ENCODE measurements around the gene ELP2.
"Not testable (repeated sequence)": the region's sequence is repeated elsewhere in the genome, so short reads cannot be mapped to it uniquely, and the experiment has no call there.

The ELP2 gene

GRCh38 chr18:36112302-36112701, 17.4 kb upstream of the ELP2 start:
- peaks cover 41 to 78% (median 68%) of the 10 kb centered on the region in 3 donors for H3K36me3 ChIP-seq
- DNase-seq: no peak
- no peak for TF ChIP-seq CTCF (IDR thresholded peaks at IDR 0.05)
- H3K27me3 ChIP-seq: no peaks in the 10 kb centered on the region
- H3K4me3 ChIP-seq: no peak overlapping the region
- H3K4me1 ChIP-seq: no peaks in the 10 kb centered on the region
- H3K27ac ChIP-seq: no peak overlapping the region
- intact Hi-C loops (cut with DNase I; ENCODE audit: low total_unique reads): no loop called here
- H3K9me3 ChIP-seq: no peaks in the 10 kb centered on the region

DNA sequence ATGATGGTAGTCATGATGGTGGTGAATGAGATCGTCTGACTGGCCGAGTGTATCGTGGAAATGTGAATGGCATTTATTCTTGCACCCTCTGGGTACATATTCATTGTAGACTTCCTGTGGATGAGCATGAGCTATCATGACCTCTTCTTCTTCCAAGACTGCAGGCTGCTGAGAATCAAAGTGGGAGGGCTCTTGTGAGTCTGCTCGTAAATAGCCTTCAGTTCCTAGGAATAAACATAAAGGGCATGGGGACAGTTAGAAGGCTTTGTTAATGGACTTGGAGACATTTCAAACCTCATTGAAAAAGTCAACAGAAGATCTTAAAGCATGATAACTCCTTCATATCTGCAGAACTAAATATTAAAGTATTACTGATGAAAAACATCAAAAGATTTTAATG, 15.4 kb upstream of the ELP2 start:
- no peaks in the 10 kb centered on the region for H3K27me3 ChIP-seq
- H3K4me1 ChIP-seq: no peaks in the 10 kb centered on the region
- H3K9me3 ChIP-seq: no peaks in the 10 kb centered on the region
- TF ChIP-seq CTCF (IDR thresholded peaks at IDR 0.05): no peak
- DNase-seq: no peak
- H3K27ac ChIP-seq: no peak overlapping the region
- H3K4me3 ChIP-seq: no peak overlapping the region
- H3K36me3 ChIP-seq: peaks cover 41 to 84% (median 62%) of the 10 kb centered on the region in 3 donors
- intact Hi-C loops (cut with DNase I; ENCODE audit: low total_unique reads): no loop called here

GRCh38 chr18:36114738-36115137, 15.0 kb upstream of the ELP2 start:
- no peaks in the 10 kb centered on the region for H3K27me3 ChIP-seq
- H3K36me3 ChIP-seq: peaks cover 44 to 84% (median 62%) of the 10 kb centered on the region in 3 donors
- no peaks in the 10 kb centered on the region for H3K9me3 ChIP-seq
- H3K4me1 ChIP-seq: no peaks in the 10 kb centered on the region
- TF ChIP-seq CTCF (IDR thresholded peaks at IDR 0.05): no peak
- DNase-seq: no peak
- H3K4me3 ChIP-seq: no peak overlapping the region
- intact Hi-C loops (cut with DNase I; ENCODE audit: low total_unique reads): no loop called here
- no peak overlapping the region for H3K27ac ChIP-seq

DNA sequence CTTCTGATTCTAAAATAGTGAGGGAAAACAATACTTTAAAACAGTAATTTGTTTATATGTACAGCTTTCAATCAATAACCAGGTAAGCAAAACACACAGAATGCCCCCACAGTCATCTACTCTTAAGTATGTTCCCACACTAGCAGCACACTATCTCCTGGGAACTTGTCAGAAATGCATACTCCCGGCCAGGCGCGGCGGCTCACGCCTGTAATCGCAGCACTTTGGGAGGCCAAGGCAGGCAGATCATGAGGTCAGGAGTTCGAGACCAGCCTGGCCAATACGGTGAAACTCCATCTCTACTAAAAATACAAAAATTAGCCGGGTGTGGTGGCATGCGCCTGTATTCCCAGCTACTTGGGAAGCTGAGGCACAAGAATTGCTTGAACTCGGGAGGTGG, 12.9 kb upstream of the ELP2 start:
- intact Hi-C loops (cut with DNase I; ENCODE audit: low total_unique reads); H3K4me1 ChIP-seq; H3K9me3 ChIP-seq; H3K27ac ChIP-seq; DNase-seq; H3K27me3 ChIP-seq; H3K4me3 ChIP-seq: not testable (repeated sequence)
- H3K36me3 ChIP-seq: peaks cover 33 to 77% (median 63%) of the 10 kb centered on the region in 3 donors

DNA sequence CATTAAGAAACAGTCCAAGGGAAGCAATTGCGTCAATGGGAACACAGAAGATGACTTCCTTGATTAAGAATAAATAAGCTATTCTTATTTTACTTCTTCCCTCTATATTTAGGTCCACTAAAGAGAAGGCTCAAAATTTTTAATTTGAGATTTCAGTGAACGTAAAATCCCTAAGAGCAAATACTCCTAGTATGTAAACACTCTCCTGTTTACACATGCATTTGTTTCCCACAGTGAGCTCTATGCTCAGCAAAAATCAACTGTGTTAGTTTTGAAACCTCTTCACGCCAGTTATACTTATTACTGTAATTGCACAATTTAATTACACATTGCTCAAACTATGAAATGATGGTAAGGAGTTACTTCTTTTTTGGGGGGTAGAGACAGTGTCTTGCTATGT, 9.4 kb upstream of the ELP2 start:
- no peak for DNase-seq
- no peaks in the 10 kb centered on the region for H3K27me3 ChIP-seq
- peaks cover 29 to 77% (median 53%) of the 10 kb centered on the region in 3 donors for H3K36me3 ChIP-seq
- H3K9me3 ChIP-seq: no peaks in the 10 kb centered on the region
- no peaks in the 10 kb centered on the region for H3K4me1 ChIP-seq
- no peak overlapping the region for H3K4me3 ChIP-seq
- intact Hi-C loops (cut with DNase I; ENCODE audit: low total_unique reads): loop anchor here (10.0 kb wide), 1 partner anchor 55 kb away; the partner anchor contains the start of gene RPRD1A
- no peak for TF ChIP-seq CTCF (IDR thresholded peaks at IDR 0.05)
- no peak overlapping the region for H3K27ac ChIP-seq

DNA sequence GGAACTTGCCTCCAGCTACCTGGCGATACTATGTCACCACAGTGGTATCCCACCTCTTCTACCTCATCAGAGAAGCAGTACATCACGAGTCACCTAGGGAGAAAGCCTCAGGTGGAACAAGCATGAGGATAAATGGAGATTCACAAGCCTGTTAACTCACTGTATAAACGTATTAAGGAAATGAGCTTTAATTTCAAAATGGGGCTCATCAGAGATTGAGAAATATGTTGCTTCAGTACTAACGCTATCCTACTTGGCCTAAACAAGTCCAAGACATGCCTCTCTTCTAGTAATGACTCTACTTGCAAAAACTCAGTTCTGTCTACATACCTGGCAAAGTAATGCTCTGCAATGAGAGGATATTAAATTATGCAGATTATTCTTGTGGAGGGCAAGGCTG, 4.9 kb upstream of the ELP2 start:
- Histone ChIP-seq H3K9me3 (no peaks in the 10 kb centered on the region), H3K4me3 (no peak overlapping the region), H3K27ac (no peak overlapping the region), H3K36me3 (peaks cover 25 to 50% (median 38%) of the 10 kb centered on the region in 3 donors), H3K4me1 (peaks cover 0 to 8% (median 5%) of the 10 kb centered on the region in 4 donors), H3K27me3 (no peaks in the 10 kb centered on the region)
- TF ChIP-seq CTCF (IDR thresholded peaks at IDR 0.05): no peak
- intact Hi-C loops (cut with DNase I; ENCODE audit: low total_unique reads): loop anchor here (10.0 kb wide), 1 partner anchor 60 kb away; the partner anchor contains the start of gene RPRD1A
- no peak for DNase-seq
